GM19099 (cell line): ENCODE results near the gene MCL1.

Source experiments
- POLR2A ChIP-seq: IDR thresholded peaks from 3 replicates; pipeline ENCODE4 v1.6.1; 2011; ENCODE audit warnings: low read depth; ENCODE audit not compliant: insufficient read length; ENCODE audit errors: extremely low read depth

The MCL1 gene

GRCh38 chr1:150575518-150576366 lies 3.7 kb downstream of the MCL1 start:
- TF ChIP-seq POLR2A, result no peak

GRCh38 chr1:150575072-150575489 lies 4.3 kb downstream of the MCL1 start:
- TF ChIP-seq POLR2A, result no peak

GRCh38 chr1:150574260-150575071 lies 4.9 kb downstream of the MCL1 start:
- peak; percentile 45 for TF ChIP-seq POLR2A

- peak; percentile 46 for TF ChIP-seq POLR2A
Observed at GRCh38 chr1:150572918-150573647, 6.3 kb downstream of the MCL1 start.

- no peak for TF ChIP-seq POLR2A
Observed at GRCh38 chr1:150568594-150568966, 10.8 kb downstream of the MCL1 start.

GRCh38 chr1:150567717-150568593 lies 11.5 kb downstream of the MCL1 start:
- TF ChIP-seq POLR2A, result peak; percentile 28

GRCh38 chr1:150567341-150567716 lies 12.1 kb downstream of the MCL1 start:
- TF ChIP-seq POLR2A, result no peak

- no peak for TF ChIP-seq POLR2A
Observed at GRCh38 chr1:150566589-150567340, 12.6 kb downstream of the MCL1 start.

GRCh38 chr1:150564051-150564991 lies 15.1 kb downstream of the MCL1 start:
- TF ChIP-seq POLR2A, result no peak

- peak; percentile 11 for TF ChIP-seq POLR2A
Observed at GRCh38 chr1:150563340-150564038, 15.9 kb downstream of the MCL1 start.

- peak; percentile 38 for TF ChIP-seq POLR2A
Observed at GRCh38 chr1:150562446-150563339, 16.7 kb downstream of the MCL1 start.

GRCh38 chr1:150561974-150562445 lies 17.4 kb downstream of the MCL1 start:
- peak; percentile 65 for TF ChIP-seq POLR2A
